Subcutaneous abdominal adipose tissue (tissue), 5 donors: ENCODE measurements around the gene AFAP1.

Experiments
- H3K27ac ChIP-seq: one replicate; pipeline ENCODE4 v1.7.0; 2013; ENCODE audit warnings: low read depth, mild to moderate bottlenecking, inconsistent platforms, low read length, moderate library complexity
- H3K27me3 ChIP-seq, 5 donors: one replicate each; pipeline ENCODE4 v1.7.0; 2013; ENCODE audit warnings: low read length in 5 of 5, inconsistent platforms in 1 of 5; ENCODE audit not compliant: control insufficient read depth in 5 of 5, insufficient read depth in 4 of 5
- H3K36me3 ChIP-seq, 5 donors: one replicate each; pipeline ENCODE4 v1.7.0; 2013; ENCODE audit warnings: low read length in 5 of 5; ENCODE audit not compliant: control insufficient read depth in 5 of 5, insufficient read depth in 5 of 5
- H3K4me1 ChIP-seq, 5 donors: one replicate each; pipeline ENCODE4 v1.7.0; 2013; ENCODE audit warnings: low read length in 5 of 5, mild to moderate bottlenecking in 3 of 5, moderate library complexity in 1 of 5; ENCODE audit not compliant: control insufficient read depth in 5 of 5, insufficient read depth in 5 of 5
- H3K4me3 ChIP-seq, 5 donors: one replicate each; pipeline ENCODE4 v1.7.0; 2013; ENCODE audit warnings: low read length in 5 of 5, low read depth in 1 of 5
- H3K9ac ChIP-seq, 5 donors: one replicate each; pipeline ENCODE4 v1.7.0; 2013; ENCODE audit warnings: low read length in 5 of 5, mild to moderate bottlenecking in 4 of 5, moderate library complexity in 3 of 5
- H3K9me3 ChIP-seq, 5 donors: one replicate each; pipeline ENCODE4 v1.7.0; 2013; ENCODE audit warnings: low read length in 5 of 5; ENCODE audit not compliant: control insufficient read depth in 5 of 5
- donor health status: healthy.
- donor health status: healthy.
- donor health status: healthy.
- donor health status: healthy.
- donor health status: healthy.

Gene AFAP1

DNA sequence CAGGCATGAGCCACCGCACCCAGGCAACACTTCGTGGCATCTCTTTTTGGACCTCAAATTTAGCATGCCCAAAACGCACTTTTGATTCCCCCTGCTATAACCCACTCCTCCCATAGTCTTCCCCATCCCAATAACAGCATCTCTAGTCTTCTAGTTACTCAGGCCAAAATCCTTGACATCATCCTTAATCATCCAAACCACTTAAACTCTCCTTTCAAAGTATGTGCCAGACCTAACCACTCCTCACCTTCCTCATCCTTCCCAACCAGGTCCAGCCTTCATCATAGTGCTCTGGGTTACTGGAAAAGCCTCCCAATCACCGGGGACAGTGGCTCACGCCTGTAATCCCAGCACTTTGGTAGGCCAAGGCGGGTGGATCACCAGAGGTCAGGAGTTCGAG lies 41.9 kb downstream of the AFAP1 start:
- Histone ChIP-seq H3K4me3 (no peak overlapping the region), H3K36me3 (no peaks in the 10 kb centered on the region), H3K27ac (no peak overlapping the region), H3K9me3 (no peaks in the 10 kb centered on the region), H3K4me1 (peaks cover 0 to 8% (median 0%) of the 10 kb centered on the region in 5 donors), H3K27me3 (no peaks in the 10 kb centered on the region), H3K9ac (no peak overlapping the region)

DNA sequence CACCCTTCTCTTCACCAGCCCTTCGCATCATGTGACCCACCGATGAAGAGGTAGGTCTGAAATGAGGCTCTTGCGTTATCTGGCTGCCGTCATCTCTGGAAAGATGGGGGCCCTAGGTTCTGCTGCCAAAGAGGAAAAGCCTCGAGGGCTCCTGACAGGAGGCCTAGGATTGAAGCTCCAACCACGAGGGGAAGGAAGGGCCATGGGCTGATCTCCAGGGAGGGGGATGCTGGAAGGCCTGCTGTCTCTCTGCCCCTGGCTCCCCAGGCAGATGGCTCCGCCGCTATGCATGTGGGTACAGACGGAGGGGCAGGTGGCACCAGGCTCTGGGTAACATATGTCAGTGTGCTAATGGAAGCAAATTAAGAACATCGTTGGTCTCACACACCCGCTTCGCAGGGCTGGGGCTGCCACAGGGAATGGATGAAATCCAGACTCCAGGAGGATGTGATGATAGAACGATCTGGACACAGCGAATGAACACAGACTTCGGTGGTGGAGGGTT lies 44.9 kb downstream of the AFAP1 start:
- Histone ChIP-seq H3K9me3 (no peaks in the 10 kb centered on the region), H3K36me3 (no peaks in the 10 kb centered on the region), H3K27me3 (no peaks in the 10 kb centered on the region), H3K9ac (no peak overlapping the region), H3K4me1 (peaks cover 0 to 15% (median 7%) of the 10 kb centered on the region in 5 donors), H3K4me3 (no peak overlapping the region), H3K27ac (no peak overlapping the region)

DNA sequence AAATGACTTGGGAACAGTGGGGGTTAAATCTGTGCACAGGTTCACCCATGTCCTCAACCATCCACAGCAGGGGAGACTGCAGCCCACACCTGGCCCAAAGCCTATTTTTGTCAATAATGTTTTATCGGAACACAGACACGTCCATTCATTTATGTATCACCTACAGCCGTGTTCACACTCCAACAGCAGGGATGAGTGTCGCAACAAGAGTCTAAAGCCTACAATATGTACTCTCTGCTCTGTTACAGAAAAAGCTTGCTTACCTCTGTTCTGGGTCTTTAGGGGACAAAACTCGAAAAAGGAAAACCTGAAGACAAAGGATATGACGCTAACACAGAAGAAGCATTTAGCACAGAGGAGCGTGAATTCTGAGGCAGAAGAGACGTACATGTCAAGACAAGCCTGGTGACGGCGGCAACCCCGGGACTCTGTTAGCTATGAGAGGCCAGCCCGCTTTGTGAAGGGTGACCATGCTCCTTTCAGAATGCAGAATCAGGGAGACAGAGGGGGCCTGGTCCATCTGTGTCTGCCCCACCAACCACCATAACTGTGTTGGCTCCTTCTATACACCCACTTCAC lies 45.5 kb downstream of the AFAP1 start:
- H3K27me3 ChIP-seq = no peaks in the 10 kb centered on the region
- no peak overlapping the region for H3K9ac ChIP-seq
- H3K4me1 ChIP-seq = peaks cover 0 to 15% (median 7%) of the 10 kb centered on the region in 5 donors
- H3K4me3 ChIP-seq = no peak overlapping the region
- no peak overlapping the region for H3K27ac ChIP-seq
- H3K9me3 ChIP-seq = no peaks in the 10 kb centered on the region
- H3K36me3 ChIP-seq = no peaks in the 10 kb centered on the region

DNA sequence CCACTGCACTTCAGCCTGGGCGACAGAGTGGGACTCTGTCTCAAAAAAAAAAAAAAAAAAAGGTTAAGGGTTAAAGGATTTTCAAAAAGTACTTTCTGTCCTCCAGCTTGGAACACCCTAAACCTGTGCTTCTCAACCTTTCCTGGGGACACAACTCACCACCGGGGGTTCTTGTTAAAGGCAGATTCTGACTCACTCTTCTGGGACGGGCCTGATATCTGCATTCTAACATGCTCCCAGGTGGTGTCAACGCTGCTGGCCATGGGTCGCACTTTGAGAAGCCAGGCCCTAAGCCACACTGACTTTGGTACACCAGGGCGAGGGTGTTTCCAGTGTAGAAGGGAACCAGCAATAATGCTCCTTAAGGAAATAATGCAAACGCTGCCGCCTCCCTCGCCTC lies 46.1 kb downstream of the AFAP1 start:
- Histone ChIP-seq H3K27ac (no peak overlapping the region), H3K9me3 (peaks cover 0 to 3% (median 0%) of the 10 kb centered on the region in 5 donors), H3K36me3 (no peaks in the 10 kb centered on the region), H3K4me1 (peaks cover 0 to 15% (median 7%) of the 10 kb centered on the region in 5 donors), H3K4me3 (no peak overlapping the region), H3K27me3 (no peaks in the 10 kb centered on the region), H3K9ac (no peak overlapping the region)

DNA sequence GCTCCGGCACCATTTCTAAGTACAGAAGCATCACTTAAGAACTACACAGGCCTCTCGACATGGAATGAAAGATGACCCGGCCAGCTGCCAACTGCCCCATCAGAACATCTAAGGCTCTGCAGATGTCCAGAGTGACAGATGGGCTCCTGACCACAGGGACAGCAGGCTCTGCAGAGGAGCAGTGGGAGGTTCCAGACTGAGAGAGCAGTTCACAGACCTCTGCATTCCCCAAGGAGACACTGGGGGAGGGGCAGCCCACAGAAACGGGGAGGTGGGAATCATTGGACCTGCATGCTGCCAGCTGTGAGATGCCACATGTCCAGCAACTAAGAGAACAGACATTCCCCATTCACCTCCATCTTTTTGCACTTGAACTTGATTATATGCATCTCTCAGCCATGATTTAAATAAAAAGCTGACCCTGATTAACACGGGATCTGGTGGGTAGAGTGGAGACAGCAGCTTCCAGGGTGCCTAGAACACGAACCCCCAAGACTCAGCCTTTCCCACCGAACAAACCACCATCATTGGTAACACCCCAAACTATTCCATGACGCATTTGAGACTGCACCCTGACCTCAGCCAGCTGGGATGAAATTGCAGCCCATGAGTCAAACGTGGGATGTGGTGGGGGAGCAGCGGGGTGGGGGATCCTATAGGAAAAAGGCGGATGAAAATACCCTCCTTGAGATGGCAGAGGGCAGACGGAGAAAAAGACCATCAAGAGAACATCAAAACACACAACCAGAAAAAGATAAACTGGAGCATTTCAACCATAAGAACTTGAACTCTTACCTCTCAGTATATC lies 47.2 kb downstream of the AFAP1 start:
- Histone ChIP-seq H3K4me1 (peaks cover 0 to 11% (median 6%) of the 10 kb centered on the region in 5 donors), H3K27me3 (no peaks in the 10 kb centered on the region), H3K27ac (no peak overlapping the region), H3K36me3 (no peaks in the 10 kb centered on the region), H3K9ac (no peak overlapping the region), H3K4me3 (no peak overlapping the region), H3K9me3 (peaks cover 0 to 3% (median 0%) of the 10 kb centered on the region in 5 donors)

DNA sequence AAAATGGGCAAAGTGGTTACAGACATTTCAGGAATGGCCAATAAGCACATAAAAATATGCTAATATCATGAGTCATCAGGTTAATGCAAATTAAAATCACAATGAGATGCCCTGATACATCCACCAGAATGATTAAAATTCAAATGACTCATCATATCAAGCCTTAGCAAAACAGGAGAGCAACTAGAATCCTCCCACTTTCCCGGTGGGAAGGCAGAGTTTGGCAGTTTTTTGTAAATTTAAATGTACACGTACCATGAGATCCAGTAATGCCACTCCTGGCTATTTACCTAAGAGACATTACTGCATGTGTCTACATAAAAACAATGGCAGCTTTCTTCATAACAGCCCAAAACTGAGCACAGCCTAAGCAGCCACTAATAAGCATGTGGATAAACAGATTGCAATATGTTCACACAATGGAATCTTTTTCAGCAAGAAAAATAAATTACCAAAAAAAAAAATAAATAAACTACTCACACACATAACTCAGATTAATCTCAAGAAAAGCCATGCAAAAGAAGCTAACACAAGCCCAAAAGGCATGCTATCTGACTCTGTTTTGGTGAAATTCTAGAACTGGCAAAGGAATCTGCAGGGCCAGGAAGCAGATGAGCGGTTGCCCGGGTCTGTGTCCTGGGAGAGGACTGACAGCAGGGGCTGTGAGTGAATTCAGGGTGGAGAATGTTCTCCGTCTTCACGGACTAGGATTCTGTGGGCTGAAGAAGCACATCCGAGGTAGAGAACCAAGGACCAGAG lies 48.8 kb downstream of the AFAP1 start:
- no peak overlapping the region for H3K4me3 ChIP-seq
- H3K9ac ChIP-seq = no peak overlapping the region
- no peaks in the 10 kb centered on the region for H3K27me3 ChIP-seq
- H3K27ac ChIP-seq = peak overlapping the region; percentile 25
- H3K36me3 ChIP-seq = no peaks in the 10 kb centered on the region
- H3K4me1 ChIP-seq = peaks cover 3 to 26% (median 18%) of the 10 kb centered on the region in 5 donors
- H3K9me3 ChIP-seq = peaks cover 0 to 3% (median 0%) of the 10 kb centered on the region in 5 donors

DNA sequence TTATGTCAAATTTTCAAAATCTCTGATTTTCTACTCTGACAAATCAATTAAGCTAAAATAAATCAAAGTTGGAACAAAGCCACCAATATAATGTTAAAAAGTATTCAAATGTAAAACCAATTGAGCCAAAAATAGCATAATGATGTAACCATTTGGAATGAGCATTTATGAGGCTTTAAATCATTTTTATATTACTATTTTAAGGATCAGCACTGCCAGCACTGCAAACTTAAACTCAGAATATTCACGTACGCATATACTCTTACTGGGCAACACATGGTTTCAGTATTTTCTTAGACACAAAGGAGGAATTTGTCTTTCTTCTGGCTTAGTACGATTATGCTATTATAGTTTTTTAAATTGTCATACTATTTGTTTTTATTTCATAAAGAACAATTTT lies 52.2 kb downstream of the AFAP1 start:
- H3K27ac ChIP-seq = no peak overlapping the region
- peaks cover 0 to 3% (median 0%) of the 10 kb centered on the region in 5 donors for H3K9me3 ChIP-seq
- H3K4me3 ChIP-seq = no peak overlapping the region
- H3K4me1 ChIP-seq = peaks cover 3 to 28% (median 20%) of the 10 kb centered on the region in 5 donors
- H3K9ac ChIP-seq = no peak overlapping the region
- H3K36me3 ChIP-seq = no peaks in the 10 kb centered on the region
- H3K27me3 ChIP-seq = no peaks in the 10 kb centered on the region

DNA sequence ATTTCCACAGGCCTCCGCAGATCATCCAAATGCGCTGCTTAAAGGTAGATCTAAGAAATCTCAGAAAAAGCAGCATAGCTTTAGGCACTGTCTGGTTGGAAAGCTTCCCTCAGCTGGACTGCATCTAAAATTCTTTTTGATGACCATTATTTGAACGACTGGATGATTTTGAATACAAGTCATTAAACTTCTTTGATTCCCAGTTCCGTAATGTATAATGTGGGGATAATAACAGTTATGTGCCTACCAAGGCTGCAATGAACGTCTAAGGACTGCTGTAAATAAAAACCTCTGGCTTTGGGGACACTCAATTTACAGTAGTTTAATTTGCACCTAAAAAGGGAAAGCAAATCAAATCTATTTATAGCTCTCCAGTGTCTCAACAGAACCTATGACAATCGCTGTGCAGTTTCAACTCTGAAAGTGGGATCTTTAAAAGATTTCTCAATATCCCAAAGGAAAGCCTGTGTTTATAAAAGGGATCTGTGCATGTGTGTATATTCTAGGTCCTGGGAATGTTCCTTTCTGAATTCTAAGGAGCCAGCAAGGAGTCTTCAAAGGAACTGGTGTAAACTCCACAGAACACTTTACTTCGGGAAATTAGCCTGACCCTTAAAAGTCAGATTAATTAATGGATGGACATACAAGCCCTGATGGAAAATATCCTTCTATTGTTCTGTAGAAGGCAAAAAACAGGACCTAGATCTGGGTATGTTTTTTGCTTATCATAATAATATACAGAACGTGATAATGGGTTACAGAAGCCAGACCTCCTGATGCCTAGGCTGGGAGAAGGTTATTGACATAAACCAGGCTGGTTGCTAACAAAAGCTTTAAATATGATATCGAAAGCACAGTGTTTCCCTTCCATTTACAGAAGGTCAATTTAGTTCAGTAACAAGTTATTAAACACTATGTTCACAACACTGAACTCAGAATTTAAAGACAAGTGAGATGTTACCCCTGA lies 53.4 kb downstream of the AFAP1 start:
- H3K9me3 ChIP-seq = peaks cover 0 to 3% (median 0%) of the 10 kb centered on the region in 5 donors
- peaks cover 3 to 27% (median 20%) of the 10 kb centered on the region in 5 donors for H3K4me1 ChIP-seq
- H3K4me3 ChIP-seq = no peak overlapping the region
- no peak overlapping the region for H3K27ac ChIP-seq
- H3K9ac ChIP-seq = peak overlapping the region in 1 of 5 donors; percentile 4
- no peaks in the 10 kb centered on the region for H3K27me3 ChIP-seq
- no peaks in the 10 kb centered on the region for H3K36me3 ChIP-seq
